GM19035 (cell line): ENCODE results near the gene CD33.
"Not testable (repeated sequence)": the region's sequence is repeated elsewhere in the genome, so short reads cannot be mapped to it uniquely, and the experiment has no call there.

Experiments
- ATAC-seq: cut with Tn5 transposase; IDR thresholded peaks from one replicate; pipeline ENCODE4 v1.9.1; 2021; ENCODE audit not compliant: unreplicated experiment

Gene CD33

GRCh38 chr19:51210191-51210784, 14.6 kb upstream of the CD33 start:
- no peak for ATAC-seq

DNA sequence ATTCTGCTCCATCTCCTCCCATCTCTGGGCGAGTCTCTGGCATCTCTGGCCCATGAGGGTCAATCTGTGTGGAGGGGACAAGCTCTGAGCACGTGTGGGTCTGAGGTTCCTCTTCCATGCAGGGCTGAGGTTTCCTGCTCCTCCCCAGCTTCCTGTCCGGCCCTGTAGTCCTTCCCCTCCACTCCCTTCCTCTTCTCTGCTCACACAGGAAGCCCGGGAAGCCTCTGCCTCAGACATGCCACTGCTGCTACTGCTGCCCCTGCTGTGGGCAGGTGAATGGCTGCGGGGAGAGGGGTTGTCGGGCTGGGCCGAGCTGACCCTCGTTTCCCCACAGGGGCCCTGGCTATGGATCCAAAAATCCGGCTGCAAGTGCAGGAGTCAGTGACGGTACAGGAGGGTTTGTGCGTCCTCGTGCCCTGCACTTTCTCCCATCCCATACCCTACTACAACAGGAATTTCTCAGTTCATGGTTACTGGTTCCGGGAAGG, 14.0 kb upstream of the CD33 start:
- ATAC-seq: not testable (repeated sequence)

DNA sequence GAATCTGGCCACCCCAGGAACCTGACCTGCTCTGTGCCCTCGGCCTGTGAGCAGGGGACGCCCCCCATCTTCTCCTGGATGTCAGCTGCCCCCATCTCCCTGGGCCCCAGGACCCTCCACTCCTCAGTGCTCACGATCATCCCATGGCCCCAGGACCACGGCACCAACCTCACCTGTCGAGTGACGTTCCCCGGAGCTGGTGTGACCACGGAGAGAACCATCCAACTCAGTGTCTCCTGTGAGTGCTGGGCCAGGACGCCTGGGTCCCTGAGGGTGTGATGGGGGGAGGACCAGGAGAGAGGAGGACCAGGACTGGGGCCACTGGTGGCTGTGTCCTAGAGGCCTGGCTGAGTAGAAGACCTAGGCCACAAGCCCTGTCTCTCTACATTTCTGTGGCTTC, 13.0 kb upstream of the CD33 start:
- ATAC-seq: no peak

GRCh38 chr19:51219307-51219706, 5.6 kb upstream of the CD33 start:
- ATAC-seq: no peak

DNA sequence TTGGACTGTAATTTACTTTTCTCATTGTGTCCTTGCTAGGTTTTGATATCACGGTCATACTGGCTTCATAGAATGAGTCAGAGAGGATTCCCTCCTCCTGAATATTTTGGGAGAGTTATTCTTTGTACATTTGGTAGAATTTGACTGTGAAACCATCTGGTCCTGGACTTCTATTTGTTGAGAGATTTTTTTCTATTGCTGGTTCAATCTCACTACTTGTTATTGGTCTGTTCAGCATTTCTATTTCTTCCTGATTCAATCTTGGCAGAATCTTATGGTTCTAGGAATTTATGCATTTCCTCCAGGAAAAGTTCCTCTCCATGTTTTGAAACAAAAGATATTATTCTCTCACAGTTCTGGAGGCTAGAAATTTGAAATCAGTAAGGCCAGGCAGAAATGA, 4.9 kb upstream of the CD33 start:
- no peak for ATAC-seq

DNA sequence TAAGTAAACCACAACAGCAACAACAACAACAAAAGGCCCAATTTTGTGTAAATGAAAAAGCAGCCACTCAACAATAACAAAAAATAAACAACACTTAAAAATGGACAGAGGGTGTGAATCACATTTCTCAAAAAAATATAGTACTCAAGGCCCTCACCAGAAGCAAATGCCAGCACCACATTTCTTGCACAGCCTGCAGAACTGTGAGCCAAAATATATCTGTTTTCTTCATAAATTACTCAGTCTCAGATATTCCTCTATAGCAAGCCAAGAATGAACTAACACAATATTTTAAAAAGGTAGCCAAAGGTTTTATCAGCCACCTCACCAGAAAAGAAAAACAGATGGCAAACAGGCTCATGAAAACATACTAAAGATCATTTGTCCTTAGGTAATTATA, 3.9 kb upstream of the CD33 start:
- no peak for ATAC-seq

DNA sequence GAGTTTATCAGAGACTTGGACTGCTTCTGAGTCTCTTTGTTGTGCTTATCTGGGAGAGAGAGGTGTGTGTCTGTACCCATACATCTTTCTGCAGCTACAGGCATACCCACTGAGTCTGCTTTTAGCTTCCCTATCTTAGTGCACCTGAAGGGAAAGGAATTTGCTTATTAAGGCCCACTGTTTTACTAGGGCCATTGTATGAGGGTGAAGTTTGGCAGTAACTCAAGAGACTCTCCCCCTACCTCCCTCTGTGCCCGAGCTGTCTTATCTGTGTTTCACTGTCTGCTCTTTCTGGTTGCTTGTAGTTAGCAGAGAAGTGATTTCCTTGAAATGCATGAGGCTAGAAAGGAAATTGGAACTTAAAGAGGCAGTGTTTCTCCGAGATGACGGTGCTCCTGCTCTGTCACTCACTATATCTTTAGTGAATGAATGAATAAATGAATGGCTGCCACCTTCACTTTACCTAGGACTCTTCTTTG, 678 bp upstream of the CD33 start:
- ATAC-seq: no peak

- no peak for ATAC-seq
Measured at GRCh38 chr19:51226067-51226466, 1.2 kb downstream of the CD33 start.

DNA sequence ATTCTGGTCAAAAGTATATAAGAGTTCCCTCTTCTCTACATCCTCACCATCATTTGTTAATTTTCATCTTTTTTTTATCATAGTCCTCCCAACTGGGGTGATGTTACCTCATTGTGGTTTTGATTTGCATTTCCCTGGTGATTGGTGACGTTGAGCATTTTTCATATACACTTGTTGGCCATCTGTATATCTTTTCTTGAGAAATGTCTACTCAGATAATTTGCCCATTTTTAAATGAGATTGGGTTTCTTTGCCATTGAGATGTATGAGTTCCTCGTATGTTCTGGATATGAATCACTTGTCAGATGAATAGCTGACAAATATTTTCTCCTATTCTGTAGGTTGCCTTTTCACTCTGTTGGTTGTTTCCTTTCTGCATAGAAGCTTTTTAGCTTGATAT, 2.4 kb downstream of the CD33 start:
- ATAC-seq: no peak

GRCh38 chr19:51227966-51228365, 3.1 kb downstream of the CD33 start:
- ATAC-seq: no peak

DNA sequence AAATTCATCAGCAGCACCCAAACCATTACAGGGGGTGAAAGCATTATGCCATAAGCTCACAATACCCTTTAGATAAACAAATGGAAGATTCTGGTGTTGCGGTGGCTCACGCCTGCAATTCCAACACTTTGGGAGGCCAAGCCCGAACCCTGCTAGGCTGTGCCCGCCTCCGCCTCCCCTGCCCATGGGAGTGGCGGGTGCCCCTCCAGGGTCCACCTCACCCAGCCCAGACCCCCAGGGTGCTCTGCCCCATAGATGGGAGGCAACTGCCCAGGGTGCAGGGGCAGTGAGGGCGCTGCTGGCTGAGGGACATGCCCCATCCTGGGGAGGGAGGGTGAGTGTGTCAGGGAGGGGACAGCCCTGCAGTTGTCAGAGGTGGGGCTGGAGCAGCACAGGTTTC, 16.0 kb downstream of the CD33 start:
- no peak for ATAC-seq

DNA sequence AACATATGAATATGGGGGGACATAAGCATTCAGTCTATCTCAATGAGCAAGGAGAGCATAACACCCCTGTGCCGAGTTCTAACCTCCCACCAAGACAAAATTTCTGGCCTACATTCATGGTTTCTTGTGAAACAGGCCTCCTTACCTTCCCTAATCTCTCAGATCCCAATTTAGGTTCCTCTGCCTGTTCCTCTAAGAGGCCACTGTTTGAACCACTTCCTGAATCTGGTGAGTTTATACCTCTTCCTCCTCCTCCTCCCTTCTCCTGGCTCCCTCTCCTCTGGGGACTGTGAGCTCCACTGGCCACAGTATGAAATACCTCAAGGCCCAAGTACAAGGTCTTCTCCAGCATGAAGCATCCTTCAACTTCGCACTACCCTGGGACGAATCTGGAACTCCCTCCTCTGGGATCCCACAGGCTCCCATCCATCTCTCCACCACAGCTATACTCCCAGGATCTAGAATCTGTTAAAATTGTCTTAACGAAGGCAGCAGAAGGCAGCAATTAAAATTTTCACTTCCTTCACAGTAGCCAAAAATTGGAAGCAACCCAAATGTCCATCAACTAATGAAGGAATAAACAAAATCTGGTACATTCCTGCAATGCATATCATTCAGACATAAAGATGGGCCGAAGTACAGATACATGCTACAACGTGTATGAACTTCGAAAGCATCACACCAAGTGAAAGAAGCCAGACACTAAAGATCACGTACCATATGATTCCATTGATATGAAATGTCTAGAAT, 18.2 kb downstream of the CD33 start:
- no peak for ATAC-seq

DNA sequence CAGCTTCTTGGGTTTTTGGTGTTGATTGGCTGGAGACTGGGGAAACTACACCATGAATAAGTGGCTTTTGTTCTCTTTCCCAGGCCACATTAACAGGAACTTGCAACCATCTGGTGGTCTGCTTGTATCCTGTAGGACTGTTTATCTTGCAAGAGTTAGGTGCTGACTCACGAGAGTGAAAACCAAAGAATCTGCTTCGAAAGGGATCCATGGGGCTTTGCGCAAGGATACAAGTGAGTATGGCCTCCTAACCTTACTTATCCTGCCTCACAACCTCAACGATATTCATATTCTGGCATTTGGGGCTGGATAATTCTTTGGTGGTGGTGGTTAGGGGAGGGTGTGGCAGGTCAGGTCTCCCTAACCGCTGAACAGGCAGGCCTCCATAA, 21.3 kb downstream of the CD33 start:
- no peak for ATAC-seq

GRCh38 chr19:51247972-51248590, 23.2 kb downstream of the CD33 start:
- no peak for ATAC-seq

DNA sequence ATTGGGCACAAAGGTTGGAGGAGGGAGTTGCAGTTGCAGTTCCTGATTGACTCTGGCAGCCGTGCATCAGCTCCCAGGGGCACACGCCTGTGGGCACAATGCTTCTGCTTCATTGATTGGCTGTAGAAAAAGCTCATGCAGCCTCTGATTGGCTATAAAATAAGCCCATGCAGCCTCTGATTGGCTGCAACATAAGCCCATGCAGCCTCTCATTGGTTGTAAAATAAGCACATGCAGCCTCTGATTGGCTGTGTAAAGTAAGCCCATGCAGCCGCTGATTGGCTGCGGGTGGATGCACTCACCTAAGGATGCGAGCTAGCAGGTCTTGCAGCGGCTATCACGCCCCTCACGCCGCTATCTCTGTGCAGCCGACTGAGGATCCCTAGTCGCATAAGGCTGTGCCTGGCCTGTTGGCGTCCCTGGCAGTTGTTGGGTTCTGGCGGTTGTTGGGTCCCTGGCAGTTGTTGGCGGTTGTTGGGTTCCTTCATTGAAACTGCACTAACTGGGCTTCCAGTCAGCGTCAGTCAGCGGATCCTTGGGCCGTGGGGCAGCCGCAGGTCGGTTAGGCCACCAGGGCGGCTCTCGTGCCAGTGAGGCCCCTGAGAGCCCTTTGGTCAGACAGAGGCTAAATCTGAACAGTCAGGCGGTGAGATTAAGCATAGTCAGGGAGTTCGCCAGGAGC, 26.0 kb downstream of the CD33 start, which contains the start of gene SIGLECL1:
Gene SIGLECL1, plus strand, starts transcription at position 295 of the 682 bp plus-strand sequence. CDS start 12,993 bp downstream, outside the sequence.
- ATAC-seq: no peak

GRCh38 chr19:51251468-51251820, 26.6 kb downstream of the CD33 start:
- ATAC-seq: no peak

- no peak for ATAC-seq
Measured at GRCh38 chr19:51252306-51253079, 27.6 kb downstream of the CD33 start.

- ATAC-seq: no peak
Measured at GRCh38 chr19:51253088-51253806, 28.4 kb downstream of the CD33 start.

- ATAC-seq: no peak
Measured at GRCh38 chr19:51256155-51256625, 31.3 kb downstream of the CD33 start.

- no peak for ATAC-seq
Measured at GRCh38 chr19:51257471-51257870, 32.6 kb downstream of the CD33 start.
